Parathyroid adenoma (tissue), 2 donors: ENCODE results near the gene TUBB8.

ENCODE experiments used
- H2AFZ ChIP-seq: fragments of 300-600 bp; sonication (generic); one replicate; pipeline ENCODE4 v1.7.0; 2017; ENCODE audit warnings: antibody characterized with exemption, mild to moderate bottlenecking
- H3K27ac ChIP-seq: fragments of 300-600 bp; sonication (generic); one replicate; pipeline ENCODE4 v1.7.0; 2017
- H3K27me3 ChIP-seq: fragments of 300-600 bp; sonication (generic); one replicate; pipeline ENCODE4 v1.7.0; 2017; ENCODE audit warnings: low read length; ENCODE audit not compliant: control insufficient read depth, insufficient read depth
- H3K36me3 ChIP-seq: fragments of 300-600 bp; sonication (generic); one replicate; pipeline ENCODE4 v1.7.0; 2017; ENCODE audit warnings: low read length; ENCODE audit not compliant: control insufficient read depth, insufficient read depth
- H3K4me1 ChIP-seq: fragments of 300-600 bp; sonication (generic); one replicate; pipeline ENCODE4 v1.7.0; 2017; ENCODE audit warnings: control low read depth
- H3K4me2 ChIP-seq: fragments of 300-600 bp; sonication (generic); one replicate; pipeline ENCODE4 v1.7.0; 2017; ENCODE audit warnings: low read length
- H3K4me3 ChIP-seq: fragments of 300-600 bp; sonication (generic); one replicate; pipeline ENCODE4 v1.7.0; 2017; ENCODE audit warnings: low read depth, low read length
- H3K79me2 ChIP-seq: fragments of 300-600 bp; sonication (generic); one replicate; pipeline ENCODE4 v1.7.0; 2017; ENCODE audit warnings: control low read depth
- H3K9ac ChIP-seq: fragments of 300-600 bp; sonication (generic); one replicate; pipeline ENCODE4 v1.7.0; 2017; ENCODE audit warnings: mild to moderate bottlenecking
- H3K9me3 ChIP-seq: fragments of 300-600 bp; sonication (generic); one replicate; pipeline ENCODE4 v1.7.0; 2017; ENCODE audit warnings: low read length; ENCODE audit not compliant: control insufficient read depth
- TF ChIP-seq, protein P1 (sequence below): fragments of 300-600 bp; sonication (generic); IDR thresholded peaks from one replicate; pipeline ENCODE4 v1.7.0; 2017; ENCODE audit warnings: antibody characterized with exemption, mild to moderate bottlenecking
- donor health status: primary hyperparathyroidism.

Gene TUBB8

DNA sequence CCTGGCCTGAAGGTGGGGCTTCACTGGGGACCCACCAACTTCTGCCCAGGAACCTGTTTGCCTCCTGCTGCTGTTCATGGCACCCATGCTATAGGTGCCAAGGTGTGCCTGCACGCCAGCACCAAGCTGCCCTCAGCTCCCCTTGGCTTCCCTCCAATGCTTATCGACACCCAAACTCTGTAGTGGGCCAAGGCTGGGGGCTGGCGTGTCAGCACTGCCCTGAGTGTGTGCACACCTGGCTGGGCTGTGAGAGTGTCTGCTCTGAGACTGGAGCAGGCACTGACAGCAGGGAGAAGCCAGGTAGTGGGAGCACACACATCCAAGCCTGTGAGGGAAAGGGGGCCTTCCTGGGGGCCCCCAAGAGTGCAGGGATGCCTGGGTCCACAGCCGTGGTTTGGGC lies 43.1 kb upstream of the TUBB8 start:
- TF ChIP-seq, protein P1, sequence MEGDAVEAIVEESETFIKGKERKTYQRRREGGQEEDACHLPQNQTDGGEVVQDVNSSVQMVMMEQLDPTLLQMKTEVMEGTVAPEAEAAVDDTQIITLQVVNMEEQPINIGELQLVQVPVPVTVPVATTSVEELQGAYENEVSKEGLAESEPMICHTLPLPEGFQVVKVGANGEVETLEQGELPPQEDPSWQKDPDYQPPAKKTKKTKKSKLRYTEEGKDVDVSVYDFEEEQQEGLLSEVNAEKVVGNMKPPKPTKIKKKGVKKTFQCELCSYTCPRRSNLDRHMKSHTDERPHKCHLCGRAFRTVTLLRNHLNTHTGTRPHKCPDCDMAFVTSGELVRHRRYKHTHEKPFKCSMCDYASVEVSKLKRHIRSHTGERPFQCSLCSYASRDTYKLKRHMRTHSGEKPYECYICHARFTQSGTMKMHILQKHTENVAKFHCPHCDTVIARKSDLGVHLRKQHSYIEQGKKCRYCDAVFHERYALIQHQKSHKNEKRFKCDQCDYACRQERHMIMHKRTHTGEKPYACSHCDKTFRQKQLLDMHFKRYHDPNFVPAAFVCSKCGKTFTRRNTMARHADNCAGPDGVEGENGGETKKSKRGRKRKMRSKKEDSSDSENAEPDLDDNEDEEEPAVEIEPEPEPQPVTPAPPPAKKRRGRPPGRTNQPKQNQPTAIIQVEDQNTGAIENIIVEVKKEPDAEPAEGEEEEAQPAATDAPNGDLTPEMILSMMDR = no peak
- no peaks in the 10 kb centered on the region for H3K36me3 ChIP-seq
- no peaks in the 10 kb centered on the region for H3K79me2 ChIP-seq
- H3K4me3 ChIP-seq = peak overlapping the region; percentile 42
- no peak overlapping the region for H3K9ac ChIP-seq
- no peaks in the 10 kb centered on the region for H3K27me3 ChIP-seq
- H3K4me2 ChIP-seq = peak overlapping the region; percentile 87
- H3K27ac ChIP-seq = peak overlapping the region; percentile 88
- peaks cover 29% of the 10 kb centered on the region for H3K4me1 ChIP-seq
- H3K9me3 ChIP-seq = no peaks in the 10 kb centered on the region
- peak overlapping the region; percentile 68 for H2AFZ ChIP-seq

GRCh38 chr10:91313-91712 lies 42.2 kb upstream of the TUBB8 start:
- H3K79me2 ChIP-seq = no peaks in the 10 kb centered on the region
- TF ChIP-seq, protein P1 = no peak
- no peak overlapping the region for H3K4me2 ChIP-seq
- no peaks in the 10 kb centered on the region for H3K27me3 ChIP-seq
- no peak overlapping the region for H3K4me3 ChIP-seq
- peak overlapping the region; percentile 68 for H2AFZ ChIP-seq
- no peaks in the 10 kb centered on the region for H3K36me3 ChIP-seq
- peaks cover 29% of the 10 kb centered on the region for H3K4me1 ChIP-seq
- no peaks in the 10 kb centered on the region for H3K9me3 ChIP-seq
- H3K27ac ChIP-seq = peak overlapping the region; percentile 88
- no peak overlapping the region for H3K9ac ChIP-seq

- Histone ChIP-seq H3K9ac (no peak overlapping the region), H2AFZ (no peak overlapping the region), H3K4me2 (peak overlapping the region; percentile 23), H3K36me3 (no peaks in the 10 kb centered on the region), H3K27me3 (no peaks in the 10 kb centered on the region), H3K4me3 (no peak overlapping the region), H3K4me1 (peaks cover 29% of the 10 kb centered on the region), H3K79me2 (no peaks in the 10 kb centered on the region), H3K27ac (no peak overlapping the region), H3K9me3 (no peaks in the 10 kb centered on the region)
- TF ChIP-seq, protein P1 = no peak
Measured at GRCh38 chr10:90161-90560, 41.1 kb upstream of the TUBB8 start.

- Histone ChIP-seq H3K4me3 (no peak overlapping the region), H3K4me1 (peaks cover 29% of the 10 kb centered on the region), H3K9me3 (no peaks in the 10 kb centered on the region), H2AFZ (no peak overlapping the region), H3K27ac (no peak overlapping the region), H3K79me2 (no peaks in the 10 kb centered on the region), H3K9ac (no peak overlapping the region), H3K36me3 (no peaks in the 10 kb centered on the region), H3K27me3 (no peaks in the 10 kb centered on the region), H3K4me2 (no peak overlapping the region)
- TF ChIP-seq, protein P1 = no peak
Measured at GRCh38 chr10:89248-89647, 40.2 kb upstream of the TUBB8 start.

GRCh38 chr10:88253-88652 lies 39.2 kb upstream of the TUBB8 start:
- Histone ChIP-seq H3K4me2 (peak overlapping the region; percentile 44), H3K79me2 (no peaks in the 10 kb centered on the region), H3K4me1 (peaks cover 29% of the 10 kb centered on the region), H3K27ac (no peak overlapping the region), H3K9ac (no peak overlapping the region), H3K4me3 (peak overlapping the region; percentile 5), H2AFZ (peak overlapping the region; percentile 57), H3K9me3 (no peaks in the 10 kb centered on the region), H3K36me3 (no peaks in the 10 kb centered on the region), H3K27me3 (no peaks in the 10 kb centered on the region)
- TF ChIP-seq, protein P1 = peak; percentile 12
